HG02571 (cell line): Measurements from ENCODE around the gene VRK2.
"Not testable (repeated sequence)": the region's sequence is repeated elsewhere in the genome, so short reads cannot be mapped to it uniquely, and the experiment has no call there.

Source experiments
- ATAC-seq: cut with Tn5 transposase; IDR thresholded peaks from one replicate; pipeline ENCODE4 v1.9.1; 2021; ENCODE audit warnings: mild to moderate bottlenecking, moderate library complexity; ENCODE audit not compliant: unreplicated experiment

Gene VRK2

GRCh38 chr2:58052978-58053377 lies 6.4 kb downstream of the VRK2 start:
- no peak for ATAC-seq

GRCh38 chr2:58054264-58054663 lies 7.7 kb downstream of the VRK2 start:
- ATAC-seq: no peak

- no peak for ATAC-seq
These were observed 8.6 kb downstream of the VRK2 start for GRCh38 chr2:58055033-58055786.

GRCh38 chr2:58056192-58056916 lies 9.7 kb downstream of the VRK2 start:
- no peak for ATAC-seq

- ATAC-seq: no peak
These were observed 11.3 kb downstream of the VRK2 start for GRCh38 chr2:58057707-58058530.

- no peak for ATAC-seq
These were observed 17.0 kb downstream of the VRK2 start for GRCh38 chr2:58063641-58064040.

- no peak for ATAC-seq
These were observed 17.5 kb downstream of the VRK2 start for GRCh38 chr2:58064086-58064485.

- ATAC-seq: no peak
These were observed 18.6 kb downstream of the VRK2 start for GRCh38 chr2:58065248-58065647.

- ATAC-seq: no peak
These were observed 20.4 kb downstream of the VRK2 start for GRCh38 chr2:58067001-58067400.

GRCh38 chr2:58070765-58071164 lies 24.2 kb downstream of the VRK2 start:
- no peak for ATAC-seq

GRCh38 chr2:58072102-58072501 lies 25.5 kb downstream of the VRK2 start:
- ATAC-seq: no peak

GRCh38 chr2:58073008-58073407 lies 26.4 kb downstream of the VRK2 start:
- no peak for ATAC-seq

- no peak for ATAC-seq
These were observed 27.1 kb downstream of the VRK2 start for GRCh38 chr2:58073751-58074150.

GRCh38 chr2:58081000-58081399 lies 34.4 kb downstream of the VRK2 start:
- ATAC-seq: no peak

- ATAC-seq: no peak
These were observed 42.5 kb downstream of the VRK2 start for GRCh38 chr2:58089081-58089480.

- ATAC-seq: not testable (repeated sequence)
These were observed 46.2 kb downstream of the VRK2 start for GRCh38 chr2:58092772-58093171.

- ATAC-seq: no peak
These were observed 50.4 kb downstream of the VRK2 start for GRCh38 chr2:58097025-58097424.

GRCh38 chr2:58098254-58099095 lies 51.9 kb downstream of the VRK2 start:
- no peak for ATAC-seq

GRCh38 chr2:58099096-58099769 lies 52.6 kb downstream of the VRK2 start:
- no peak for ATAC-seq

- ATAC-seq: no peak
These were observed 54.9 kb downstream of the VRK2 start for GRCh38 chr2:58101500-58101899.
